SK-N-SH (cell line): Measurements from ENCODE around the gene TAPBP. TPM values are rescaled to one million over a fixed set of nuclear protein-coding genes. Genes with fewer than 3 reads are reported as not detected.

Source experiments
- CTCF ChIA-PET: fragments of 300-600, 350-600 bp; formaldehyde crosslinking; extraction: SDS; loops from one replicate; lab custom pipeline; 2021; lab: Yijun Ruan, JAX
- POLR2A ChIA-PET: fragments of 350-600 bp; sonication (Branson Sonifier 250); formaldehyde crosslinking; extraction: SDS; loops from one replicate; lab custom pipeline; 2020; ENCODE audit warnings: antibody characterized with exemption, inconsistent platforms; lab: Yijun Ruan, JAX
- DNase-seq: peaks from one replicate; pipeline ENCODE4 v3.0.0; 2012
- H2AFZ ChIP-seq: fragments of 200-600 bp; sonication (generic); 2 replicates; pipeline ENCODE4 v1.8.1; 2016; ENCODE audit warnings: antibody characterized with exemption, mild to moderate bottlenecking, low read depth
- H3F3A ChIP-seq: fragments of 200-600 bp; sonication (generic); replicated peaks from 2 replicates; pipeline ENCODE3; 2016; ENCODE audit warnings: antibody characterized with exemption, mild to moderate bottlenecking; ENCODE audit not compliant: insufficient read depth
- H3K27ac ChIP-seq, 2 experiments: fragments of 200-500 bp in 1 of 2; fragments of 200-600 bp in 1 of 2; sonication (Bioruptor generic) in 1 of 2; sonication (generic), shearing (Covaris generic) in 1 of 2; 2 replicates each; pipeline versions ENCODE4 v1.5.1 to v1.6.1; 2014 to 2016; ENCODE audit warnings: low read depth in 2 of 2, inconsistent platforms in 1 of 2, low read length in 1 of 2, mild to moderate bottlenecking in 1 of 2, mixed read lengths in 1 of 2
- H3K27me3 ChIP-seq: fragments of 200-600 bp; sonication (generic), shearing (Covaris generic); 2 replicates; pipeline ENCODE4 v1.6.1; 2016; ENCODE audit warnings: mixed run types; ENCODE audit not compliant: insufficient read depth
- H3K36me3 ChIP-seq, 2 experiments: fragments of 200-500 bp in 1 of 2; fragments of 200-600 bp in 1 of 2; sonication (Bioruptor generic) in 1 of 2; sonication (generic) in 1 of 2; replicated peaks in 1 of 2; 2 replicates each; pipeline versions ENCODE3 to v1.5.1; 2014 to 2016; ENCODE audit warnings: low read length in 1 of 2, mild to moderate bottlenecking in 1 of 2; ENCODE audit not compliant: insufficient read depth in 2 of 2, control insufficient read depth in 1 of 2
- H3K4me1 ChIP-seq, 2 experiments: fragments of 200-500 bp in 1 of 2; fragments of 200-600 bp in 1 of 2; sonication (Bioruptor generic) in 1 of 2; sonication (generic), shearing (Covaris generic) in 1 of 2; 2 replicates each; pipeline versions ENCODE4 v1.5.1 to v1.6.1; 2014 to 2016; ENCODE audit warnings: low read depth in 1 of 2, low read length in 1 of 2, mixed run types in 1 of 2; ENCODE audit not compliant: insufficient read depth in 2 of 2, control insufficient read depth in 1 of 2
- H3K4me2 ChIP-seq: fragments of 200-600 bp; sonication (generic), shearing (Covaris generic); 2 replicates; pipeline ENCODE4 v1.6.1; 2017; ENCODE audit warnings: mixed run types
- H3K4me3 ChIP-seq, 2 experiments: fragments of 200-500 bp in 1 of 2; fragments of 200-600 bp in 1 of 2; sonication (Bioruptor generic) in 1 of 2; sonication (generic), shearing (Covaris generic) in 1 of 2; 2 replicates each; pipeline versions ENCODE4 v1.5.1 to v1.8.1; 2014 to 2016; ENCODE audit warnings: low read depth in 2 of 2, inconsistent platforms in 1 of 2, low read length in 1 of 2, mild to moderate bottlenecking in 1 of 2, mixed read lengths in 1 of 2, moderate library complexity in 1 of 2
- H3K79me2 ChIP-seq: fragments of 200-600 bp; sonication (generic); 2 replicates; pipeline ENCODE4 v1.8.1; 2017; ENCODE audit warnings: mild to moderate bottlenecking; ENCODE audit not compliant: insufficient read depth
- H3K9ac ChIP-seq: fragments of 200-600 bp; sonication (generic); 2 replicates; pipeline ENCODE4 v1.6.1; 2017; ENCODE audit warnings: mixed run types
- H3K9me2 ChIP-seq: fragments of 200-600 bp; sonication (generic); 2 replicates; pipeline ENCODE4 v1.6.1; 2017; ENCODE audit warnings: mixed run types
- H3K9me3 ChIP-seq: fragments of 200-600 bp; sonication (generic); 2 replicates; pipeline ENCODE4 v1.6.1; 2017; ENCODE audit warnings: mixed run types, mild to moderate bottlenecking, moderate library complexity
- H4K20me1 ChIP-seq: fragments of 200-600 bp; sonication (generic); 2 replicates; pipeline ENCODE4 v1.6.1; 2017; ENCODE audit warnings: mild to moderate bottlenecking, mixed run types; ENCODE audit not compliant: insufficient read depth
- CHD2 ChIP-seq: fragments of 150-350 bp; IDR thresholded peaks from 2 replicates; pipeline ENCODE4 v1.6.1; 2018; ENCODE audit warnings: low read length; ENCODE audit not compliant: partially characterized antibody
- FOSL2 ChIP-seq: IDR thresholded peaks from 2 replicates; pipeline ENCODE4 v1.4.0; 2012; ENCODE audit warnings: low read depth, mild to moderate bottlenecking, moderate library complexity, borderline replicate concordance
- FOXJ3 ChIP-seq: sonication (generic); formaldehyde crosslinking; IDR thresholded peaks from 2 replicates; pipeline ENCODE4 v1.5.1; 2020; ENCODE audit warnings: mild to moderate bottlenecking, missing genetic modification reagents
- GABPA ChIP-seq: IDR thresholded peaks from 2 replicates; pipeline ENCODE4 v1.4.0; 2012; ENCODE audit warnings: low read depth, mild to moderate bottlenecking
- IRF3 ChIP-seq: fragments of 150-350 bp; IDR thresholded peaks from 2 replicates; pipeline ENCODE4 v1.6.1; 2016; ENCODE audit warnings: mild to moderate bottlenecking, low read depth, low read length
- JUND ChIP-seq: IDR thresholded peaks from 2 replicates; pipeline ENCODE4 v1.4.0; 2012
- MXI1 ChIP-seq: IDR thresholded peaks from 2 replicates; pipeline ENCODE4 v1.6.1; 2012; ENCODE audit warnings: mild to moderate bottlenecking, low read depth, low read length, improper control_type of control experiment
- NFIC ChIP-seq: IDR thresholded peaks from 2 replicates; pipeline ENCODE4 v1.4.0; 2012; ENCODE audit warnings: borderline replicate concordance
- PBX3 ChIP-seq: IDR thresholded peaks from 2 replicates; pipeline ENCODE4; 2012
- POLR2AphosphoS5 ChIP-seq: IDR thresholded peaks from 2 replicates; pipeline ENCODE4 v1.6.1; 2012; ENCODE audit warnings: low read depth, low read length
- RAD21 ChIP-seq: IDR thresholded peaks from 2 replicates; pipeline ENCODE4 v1.6.1; 2012; ENCODE audit warnings: mild to moderate bottlenecking, low read length
- RFX5 ChIP-seq: IDR thresholded peaks from 2 replicates; pipeline ENCODE4 v1.6.1; 2012; ENCODE audit warnings: mild to moderate bottlenecking, improper control_type of control experiment, low read length
- TCF12 ChIP-seq: IDR thresholded peaks from 2 replicates; pipeline ENCODE4 v1.4.0; 2012
- TEAD4 ChIP-seq: IDR thresholded peaks from 2 replicates; pipeline ENCODE4 v1.4.0; 2012; ENCODE audit warnings: mild to moderate bottlenecking, borderline replicate concordance; ENCODE audit not compliant: insufficient read depth
- USF1 ChIP-seq: IDR thresholded peaks from 2 replicates; pipeline ENCODE4 v1.4.0; 2012; ENCODE audit warnings: low read depth, borderline replicate concordance
- WGBS: methylation state at CpG from one replicate; pipeline ENCODE4 v1.1.6; 2017; ENCODE audit warnings: low lambda C conversion rate; 5-methylcytosine and 5-hydroxymethylcytosine counted together
- polyA plus RNA-seq, 3 experiments: library from polyadenylated mRNA; depleted of rRNA; stranded (reverse); fragments of >200 nt; gene quantifications; 2 replicates each; pipeline ENCODE4 v1.2.3, GENCODE V29; 2012
- TF ChIP-seq, protein P1 (sequence below): fragments of 150-350 bp; IDR thresholded peaks from 2 replicates; pipeline ENCODE4 v1.6.1; 2017; ENCODE audit warnings: antibody characterized with exemption, low read length, low read depth, borderline replicate concordance
- TF ChIP-seq, protein P2 (sequence below): fragments of 200-600 bp; sonication (generic); IDR thresholded peaks from 2 replicates; pipeline ENCODE4 v1.6.1; 2017; ENCODE audit warnings: antibody characterized with exemption, mild to moderate bottlenecking, moderate library complexity

The TAPBP gene
- polyA plus RNA-seq, 1 of the 3 experiments (the other 2 are of a cell fraction) = 44.5 TPM

GRCh38 chr6:33333666-33334065, 19.8 kb upstream of the TAPBP start:
- Histone ChIP-seq H3K9me2 (no peaks in the 10 kb centered on the region), H3F3A (no peaks in the 10 kb centered on the region), H4K20me1 (no peaks in the 10 kb centered on the region), H3K79me2 (no peaks in the 10 kb centered on the region), H3K9me3 (no peaks in the 10 kb centered on the region), H3K4me2 (no peak overlapping the region), H3K36me3 (no peaks in the 10 kb centered on the region), H3K4me1 (no peaks in the 10 kb centered on the region), H2AFZ (no peak overlapping the region), H3K9ac (no peak overlapping the region), H3K27me3 (no peaks in the 10 kb centered on the region), H3K27ac (no peak overlapping the region), H3K4me3 (no peak overlapping the region)
- CTCF ChIA-PET = interaction anchor here (5.9 kb wide), 1 partner anchor 11 kb away, joined by 30 read pairs; no protein-coding TSS in a partner anchor
- TF ChIP-seq RAD21 = no peak
- TF ChIP-seq PBX3 = no peak
- TF ChIP-seq FOXJ3 (CRISPR knock-in tag) = no peak
- no peak for TF ChIP-seq RFX5
- no peak for TF ChIP-seq GABPA
- WGBS = 92% methylated on average over 4 of the region's 4 CpGs
- DNase-seq = no peak
- POLR2A ChIA-PET = interaction anchor here (0.6 kb wide), 1 partner anchor 1784 kb away, joined by 4 read pairs; no protein-coding TSS in a partner anchor

DNA sequence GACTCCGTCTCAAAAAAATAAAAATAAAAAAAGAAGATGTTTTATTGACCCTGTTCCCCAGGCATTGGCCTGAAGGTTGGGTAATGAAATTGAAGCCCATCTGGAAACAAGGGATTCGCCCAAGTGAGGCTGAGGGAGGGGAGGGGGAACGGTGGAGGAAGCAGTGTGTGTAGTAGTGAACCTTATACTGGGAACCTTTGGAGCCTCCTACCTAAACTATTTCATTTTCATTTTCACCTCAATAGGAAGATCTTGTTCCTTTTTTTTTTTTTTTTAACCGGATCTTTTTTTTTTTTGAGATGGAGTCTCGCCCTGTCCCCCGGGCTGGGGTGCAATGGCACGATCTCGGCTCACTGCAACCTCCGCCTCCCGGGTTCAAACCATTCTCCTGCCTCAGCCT, 16.9 kb upstream of the TAPBP start:
- 82% methylated on average over 10 of the region's 10 CpGs for WGBS
- H3K4me3 ChIP-seq = no peak overlapping the region
- H3K4me2 ChIP-seq = no peak overlapping the region
- no peak for DNase-seq
- H3K9me3 ChIP-seq = no peaks in the 10 kb centered on the region
- TF ChIP-seq, protein P1, sequence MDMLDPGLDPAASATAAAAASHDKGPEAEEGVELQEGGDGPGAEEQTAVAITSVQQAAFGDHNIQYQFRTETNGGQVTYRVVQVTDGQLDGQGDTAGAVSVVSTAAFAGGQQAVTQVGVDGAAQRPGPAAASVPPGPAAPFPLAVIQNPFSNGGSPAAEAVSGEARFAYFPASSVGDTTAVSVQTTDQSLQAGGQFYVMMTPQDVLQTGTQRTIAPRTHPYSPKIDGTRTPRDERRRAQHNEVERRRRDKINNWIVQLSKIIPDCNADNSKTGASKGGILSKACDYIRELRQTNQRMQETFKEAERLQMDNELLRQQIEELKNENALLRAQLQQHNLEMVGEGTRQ = no peak
- no peak for TF ChIP-seq RAD21
- no peak for TF ChIP-seq CHD2
- TF ChIP-seq TCF12 = no peak
- no peak for TF ChIP-seq FOSL2
- TF ChIP-seq NFIC = no peak
- no peak for TF ChIP-seq MXI1
- TF ChIP-seq FOXJ3 (CRISPR knock-in tag) = no peak
- H2AFZ ChIP-seq = no peak overlapping the region
- H4K20me1 ChIP-seq = no peaks in the 10 kb centered on the region
- CTCF ChIA-PET = no interaction called here
- peaks cover 3% of the 10 kb centered on the region for H3F3A ChIP-seq
- H3K27me3 ChIP-seq = no peaks in the 10 kb centered on the region
- no peak overlapping the region for H3K9ac ChIP-seq
- no peak overlapping the region for H3K27ac ChIP-seq
- POLR2A ChIA-PET = no interaction called here
- H3K79me2 ChIP-seq = no peaks in the 10 kb centered on the region
- H3K9me2 ChIP-seq = no peaks in the 10 kb centered on the region
- H3K4me1 ChIP-seq = no peaks in the 10 kb centered on the region
- H3K36me3 ChIP-seq = no peaks in the 10 kb centered on the region

GRCh38 chr6:33329058-33329457, 15.2 kb upstream of the TAPBP start:
- DNase-seq = no peak

More at GRCh38 chr6:33329058-33329457, 15.2 kb upstream of the TAPBP start:
- Histone ChIP-seq H3K36me3 (no peaks in the 10 kb centered on the region), H3K27me3 (no peaks in the 10 kb centered on the region), H3K9me2 (no peaks in the 10 kb centered on the region), H3F3A (peaks cover 3% of the 10 kb centered on the region), H3K79me2 (no peaks in the 10 kb centered on the region), H2AFZ (no peak overlapping the region), H3K9me3 (no peaks in the 10 kb centered on the region), H3K4me1 (peaks cover 0 to under 1% of the 10 kb centered on the region in 2 experiments; a peak in 1 of 4 replicates), H3K4me2 (no peak overlapping the region), H3K4me3 (no peak overlapping the region), H3K27ac (no peak overlapping the region), H3K9ac (no peak overlapping the region), H4K20me1 (no peaks in the 10 kb centered on the region)
- ChIA-PET CTCF (interaction anchor here (1.1 to 1.3 kb wide), 2 partner anchors 17 to 29 kb away, joined by 3 read pairs; no protein-coding TSS in a partner anchor), POLR2A (no interaction called here)
- WGBS = 20% methylated on average over 1 of the region's 5 CpGs
- TF ChIP-seq POLR2AphosphoS5 (no peak), FOSL2 (no peak), RAD21 (no peak), USF1 (no peak), JUND (no peak), RFX5 (no peak), GABPA (no peak), TEAD4 (no peak), IRF3 (no peak), MXI1 (no peak)
- TF ChIP-seq, protein P2, sequence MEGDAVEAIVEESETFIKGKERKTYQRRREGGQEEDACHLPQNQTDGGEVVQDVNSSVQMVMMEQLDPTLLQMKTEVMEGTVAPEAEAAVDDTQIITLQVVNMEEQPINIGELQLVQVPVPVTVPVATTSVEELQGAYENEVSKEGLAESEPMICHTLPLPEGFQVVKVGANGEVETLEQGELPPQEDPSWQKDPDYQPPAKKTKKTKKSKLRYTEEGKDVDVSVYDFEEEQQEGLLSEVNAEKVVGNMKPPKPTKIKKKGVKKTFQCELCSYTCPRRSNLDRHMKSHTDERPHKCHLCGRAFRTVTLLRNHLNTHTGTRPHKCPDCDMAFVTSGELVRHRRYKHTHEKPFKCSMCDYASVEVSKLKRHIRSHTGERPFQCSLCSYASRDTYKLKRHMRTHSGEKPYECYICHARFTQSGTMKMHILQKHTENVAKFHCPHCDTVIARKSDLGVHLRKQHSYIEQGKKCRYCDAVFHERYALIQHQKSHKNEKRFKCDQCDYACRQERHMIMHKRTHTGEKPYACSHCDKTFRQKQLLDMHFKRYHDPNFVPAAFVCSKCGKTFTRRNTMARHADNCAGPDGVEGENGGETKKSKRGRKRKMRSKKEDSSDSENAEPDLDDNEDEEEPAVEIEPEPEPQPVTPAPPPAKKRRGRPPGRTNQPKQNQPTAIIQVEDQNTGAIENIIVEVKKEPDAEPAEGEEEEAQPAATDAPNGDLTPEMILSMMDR = no peak
